ENCODE data around the gene CAPNS1. TPM values are rescaled to one million over a fixed set of nuclear protein-coding genes. Genes with fewer than 3 reads are reported as not detected.
"Not testable (repeated sequence)": the region's sequence is repeated elsewhere in the genome, so short reads cannot be mapped to it uniquely, and the experiment has no call there.

CAPNS1 gene
- total and polyA plus RNA-seq, 4 donors: 79.5 to 280 (median 103) TPM

DNA sequence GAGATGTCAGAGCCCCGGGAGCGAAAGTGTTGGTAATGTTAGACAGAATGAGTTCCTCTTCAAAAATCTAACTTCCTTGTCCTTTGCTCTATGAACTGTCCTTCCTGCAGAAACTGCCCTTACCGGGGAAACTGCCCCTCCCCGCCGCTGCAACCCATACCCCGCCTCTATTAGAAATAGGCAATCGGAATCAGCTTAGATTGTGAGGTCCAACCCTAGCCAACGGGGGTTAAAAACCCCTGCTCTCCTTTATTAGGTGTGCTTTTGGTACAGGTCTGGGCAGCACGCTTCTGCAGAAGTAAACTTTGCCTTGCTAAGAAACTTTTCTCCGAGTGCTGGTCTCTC, 11.5 kb upstream of the CAPNS1 start:
- DNase-seq (ENCODE audit: low spot score): no peak
- peaks cover 0 to 13% (median 7%) of the 10 kb centered on the region in 4 donors for H3K4me1 ChIP-seq (ENCODE audit: control insufficient read depth in 4 of 4, insufficient read depth in 4 of 4, low read length in 3 of 4)

DNA sequence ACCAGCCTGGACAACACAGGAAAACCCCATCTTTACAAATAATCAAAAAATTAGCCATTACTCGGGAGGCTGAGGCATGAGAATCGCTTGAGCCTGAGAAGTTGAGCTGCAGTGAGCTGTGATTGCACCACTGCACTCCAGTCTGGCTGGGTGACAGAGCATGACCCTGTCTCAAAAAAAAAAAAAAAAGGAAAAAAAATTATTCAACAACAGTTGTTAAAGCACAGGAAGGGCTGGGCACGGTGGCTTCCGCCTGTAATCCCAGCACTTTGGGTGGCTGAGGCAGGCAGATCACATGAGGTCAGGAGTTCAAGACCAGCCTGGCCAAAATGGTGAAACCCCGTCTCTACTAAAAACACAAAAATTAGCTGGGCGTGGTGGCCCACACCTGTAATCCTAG, 8.6 kb upstream of the CAPNS1 start:
- WGBS: 69% methylated on average over 6 of the region's 6 CpGs
- H3K9me3 ChIP-seq (ENCODE audit: control insufficient read depth in 4 of 4, low read length in 3 of 4); H3K27ac ChIP-seq (ENCODE audit: low read depth in 1 of 2, low read length in 2 of 2); H3K27me3 ChIP-seq (ENCODE audit: control insufficient read depth in 4 of 4, insufficient read depth in 4 of 4, low read length in 3 of 4); H3K4me3 ChIP-seq (ENCODE audit: low read depth in 1 of 3, low read length in 3 of 3); H3K36me3 ChIP-seq (ENCODE audit: control insufficient read depth in 4 of 4, insufficient read depth in 3 of 4, low read depth in 1 of 4, low read length in 3 of 4); DNase-seq (ENCODE audit: low spot score); H3K9ac ChIP-seq (ENCODE audit: low read depth in 1 of 2, low read length in 2 of 2): not testable (repeated sequence)
- peaks cover 0 to 13% (median 7%) of the 10 kb centered on the region in 4 donors for H3K4me1 ChIP-seq (ENCODE audit: control insufficient read depth in 4 of 4, insufficient read depth in 4 of 4, low read length in 3 of 4)
- TF ChIP-seq NR2F2 (IDR thresholded peaks at IDR 0.05): peak; percentile 55

More for the DNA sequence above, 11.5 kb upstream of the CAPNS1 start:
- peak overlapping the region; percentile 73 to 80 for H3K27ac ChIP-seq (ENCODE audit: low read depth in 1 of 2, low read length in 2 of 2)
- WGBS: 4% methylated on average over 10 of the region's 10 CpGs
- H3K9me3 ChIP-seq (ENCODE audit: control insufficient read depth in 4 of 4, low read length in 3 of 4): no peaks in the 10 kb centered on the region
- no peaks in the 10 kb centered on the region for H3K27me3 ChIP-seq (ENCODE audit: control insufficient read depth in 4 of 4, insufficient read depth in 4 of 4, low read length in 3 of 4)
- TF ChIP-seq RXRA (IDR thresholded peaks at IDR 0.05) (no peak), HNF4A (conservative IDR thresholded peaks at IDR 0.05) (peak in 1 of 2 donors; percentile 42), TAF1 (conservative IDR thresholded peaks at IDR 0.05) (peak; percentile 53)
- H3K9ac ChIP-seq (ENCODE audit: low read depth in 1 of 2, low read length in 2 of 2): peak overlapping the region; percentile 17 to 65
- H3K4me3 ChIP-seq (ENCODE audit: low read depth in 1 of 3, low read length in 3 of 3): peak overlapping the region; percentile 41 to 55 (median 52)
- H3K36me3 ChIP-seq (ENCODE audit: control insufficient read depth in 4 of 4, insufficient read depth in 3 of 4, low read depth in 1 of 4, low read length in 3 of 4): peaks cover 2 to 19% (median 8%) of the 10 kb centered on the region in 4 donors

GRCh38 chr19:36134867-36135266, 5.0 kb upstream of the CAPNS1 start:
- H3K36me3 ChIP-seq (ENCODE audit: control insufficient read depth in 4 of 4, insufficient read depth in 3 of 4, low read depth in 1 of 4, low read length in 3 of 4); H3K27me3 ChIP-seq (ENCODE audit: control insufficient read depth in 4 of 4, insufficient read depth in 4 of 4, low read length in 3 of 4); DNase-seq (ENCODE audit: low spot score); H3K27ac ChIP-seq (ENCODE audit: low read depth in 1 of 2, low read length in 2 of 2); H3K4me3 ChIP-seq (ENCODE audit: low read depth in 1 of 3, low read length in 3 of 3); H3K9me3 ChIP-seq (ENCODE audit: control insufficient read depth in 4 of 4, low read length in 3 of 4); H3K4me1 ChIP-seq (ENCODE audit: control insufficient read depth in 4 of 4, insufficient read depth in 4 of 4, low read length in 3 of 4); H3K9ac ChIP-seq (ENCODE audit: low read depth in 1 of 2, low read length in 2 of 2): not testable (repeated sequence)
- WGBS: 95% methylated on average over 4 of the region's 4 CpGs

DNA sequence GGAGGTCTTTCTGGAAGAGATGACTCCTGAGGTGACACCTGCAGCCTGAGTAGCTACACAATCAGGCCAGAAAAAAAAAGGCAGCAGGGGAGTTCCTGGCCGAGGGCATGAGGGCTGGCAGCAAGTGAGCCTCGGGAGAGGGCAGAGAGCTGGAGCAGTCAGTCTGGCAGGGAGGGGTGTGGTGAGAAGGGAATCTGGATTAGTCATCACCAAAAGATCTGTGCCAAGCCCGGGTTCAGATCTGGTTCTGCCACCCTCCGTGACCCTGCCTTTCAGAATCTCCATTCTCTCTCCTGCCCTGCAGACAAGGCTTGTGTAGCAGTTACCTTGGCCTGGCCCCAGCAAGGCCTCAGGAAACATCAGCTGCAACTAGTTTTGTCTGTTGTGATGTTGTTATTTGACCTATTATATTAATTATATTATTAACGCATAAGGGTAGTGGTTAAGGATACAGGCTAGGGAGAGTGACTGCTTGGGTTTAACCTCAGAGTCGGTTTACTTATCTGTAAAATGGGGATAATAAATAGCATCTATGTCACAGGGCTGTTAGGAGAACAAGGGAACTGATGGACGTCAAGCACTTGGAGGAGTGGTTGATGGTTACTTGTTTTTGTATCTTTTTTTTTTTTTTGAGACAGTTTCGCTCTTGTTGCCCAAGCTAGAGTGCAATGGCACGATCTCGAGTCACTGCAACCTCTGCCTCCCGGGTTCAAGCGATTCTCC, 2.7 kb upstream of the CAPNS1 start:
- no peak for DNase-seq (ENCODE audit: low spot score)
- 66% methylated on average over 12 of the region's 12 CpGs for WGBS
- peaks cover 4 to 14% (median 8%) of the 10 kb centered on the region in 4 donors for H3K4me1 ChIP-seq (ENCODE audit: control insufficient read depth in 4 of 4, insufficient read depth in 4 of 4, low read length in 3 of 4)

More for the DNA sequence above, 2.7 kb upstream of the CAPNS1 start:
- TF ChIP-seq YY1 (IDR thresholded peaks at IDR 0.05): no peak
- peak; percentile 19 to 73 for TF ChIP-seq JUND (IDR thresholded peaks at IDR 0.05)
- TF ChIP-seq HNF4A (conservative IDR thresholded peaks at IDR 0.05): no peak
- peak; percentile 72 to 76 for TF ChIP-seq RXRA (IDR thresholded peaks at IDR 0.05)
- no peak for TF ChIP-seq FOXA2 (IDR thresholded peaks at IDR 0.05)
- TF ChIP-seq, protein P1, sequence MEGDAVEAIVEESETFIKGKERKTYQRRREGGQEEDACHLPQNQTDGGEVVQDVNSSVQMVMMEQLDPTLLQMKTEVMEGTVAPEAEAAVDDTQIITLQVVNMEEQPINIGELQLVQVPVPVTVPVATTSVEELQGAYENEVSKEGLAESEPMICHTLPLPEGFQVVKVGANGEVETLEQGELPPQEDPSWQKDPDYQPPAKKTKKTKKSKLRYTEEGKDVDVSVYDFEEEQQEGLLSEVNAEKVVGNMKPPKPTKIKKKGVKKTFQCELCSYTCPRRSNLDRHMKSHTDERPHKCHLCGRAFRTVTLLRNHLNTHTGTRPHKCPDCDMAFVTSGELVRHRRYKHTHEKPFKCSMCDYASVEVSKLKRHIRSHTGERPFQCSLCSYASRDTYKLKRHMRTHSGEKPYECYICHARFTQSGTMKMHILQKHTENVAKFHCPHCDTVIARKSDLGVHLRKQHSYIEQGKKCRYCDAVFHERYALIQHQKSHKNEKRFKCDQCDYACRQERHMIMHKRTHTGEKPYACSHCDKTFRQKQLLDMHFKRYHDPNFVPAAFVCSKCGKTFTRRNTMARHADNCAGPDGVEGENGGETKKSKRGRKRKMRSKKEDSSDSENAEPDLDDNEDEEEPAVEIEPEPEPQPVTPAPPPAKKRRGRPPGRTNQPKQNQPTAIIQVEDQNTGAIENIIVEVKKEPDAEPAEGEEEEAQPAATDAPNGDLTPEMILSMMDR (IDR thresholded peaks at IDR 0.05; ENCODE audit: low read depth, low read length, missing input control): no peak
- no peak for TF ChIP-seq HNF4G (IDR thresholded peaks at IDR 0.05)
- no peak for TF ChIP-seq EGR1 (IDR thresholded peaks at IDR 0.05; ENCODE audit: low read depth in 2 of 2)
- no peak for TF ChIP-seq RAD21 (IDR thresholded peaks at IDR 0.05)
- TF ChIP-seq, protein P2, sequence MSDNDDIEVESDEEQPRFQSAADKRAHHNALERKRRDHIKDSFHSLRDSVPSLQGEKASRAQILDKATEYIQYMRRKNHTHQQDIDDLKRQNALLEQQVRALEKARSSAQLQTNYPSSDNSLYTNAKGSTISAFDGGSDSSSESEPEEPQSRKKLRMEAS (IDR thresholded peaks at IDR 0.05): no peak
- peak; percentile 24 for TF ChIP-seq SP1 (IDR thresholded peaks at IDR 0.05)
- Histone ChIP-seq H3K9ac (ENCODE audit: low read depth in 1 of 2, low read length in 2 of 2) (no peak overlapping the region), H3K36me3 (ENCODE audit: control insufficient read depth in 4 of 4, insufficient read depth in 3 of 4, low read depth in 1 of 4, low read length in 3 of 4) (no peaks in the 10 kb centered on the region), H3K27me3 (ENCODE audit: control insufficient read depth in 4 of 4, insufficient read depth in 4 of 4, low read length in 3 of 4) (no peaks in the 10 kb centered on the region), H3K9me3 (ENCODE audit: control insufficient read depth in 4 of 4, low read length in 3 of 4) (no peaks in the 10 kb centered on the region), H3K4me3 (ENCODE audit: low read depth in 1 of 3, low read length in 3 of 3) (no peak overlapping the region), H3K27ac (ENCODE audit: low read depth in 1 of 2, low read length in 2 of 2) (no peak overlapping the region)
